Limb (tissue), 2 donors: ENCODE data around the gene NKX2-3.

Experiments used
- DNase-seq, 2 donors: peaks; one replicate each; pipeline ENCODE4 v3.0.0-alpha.2; 2016; ENCODE audit errors: extremely low spot score in 2 of 2

The NKX2-3 gene

DNA sequence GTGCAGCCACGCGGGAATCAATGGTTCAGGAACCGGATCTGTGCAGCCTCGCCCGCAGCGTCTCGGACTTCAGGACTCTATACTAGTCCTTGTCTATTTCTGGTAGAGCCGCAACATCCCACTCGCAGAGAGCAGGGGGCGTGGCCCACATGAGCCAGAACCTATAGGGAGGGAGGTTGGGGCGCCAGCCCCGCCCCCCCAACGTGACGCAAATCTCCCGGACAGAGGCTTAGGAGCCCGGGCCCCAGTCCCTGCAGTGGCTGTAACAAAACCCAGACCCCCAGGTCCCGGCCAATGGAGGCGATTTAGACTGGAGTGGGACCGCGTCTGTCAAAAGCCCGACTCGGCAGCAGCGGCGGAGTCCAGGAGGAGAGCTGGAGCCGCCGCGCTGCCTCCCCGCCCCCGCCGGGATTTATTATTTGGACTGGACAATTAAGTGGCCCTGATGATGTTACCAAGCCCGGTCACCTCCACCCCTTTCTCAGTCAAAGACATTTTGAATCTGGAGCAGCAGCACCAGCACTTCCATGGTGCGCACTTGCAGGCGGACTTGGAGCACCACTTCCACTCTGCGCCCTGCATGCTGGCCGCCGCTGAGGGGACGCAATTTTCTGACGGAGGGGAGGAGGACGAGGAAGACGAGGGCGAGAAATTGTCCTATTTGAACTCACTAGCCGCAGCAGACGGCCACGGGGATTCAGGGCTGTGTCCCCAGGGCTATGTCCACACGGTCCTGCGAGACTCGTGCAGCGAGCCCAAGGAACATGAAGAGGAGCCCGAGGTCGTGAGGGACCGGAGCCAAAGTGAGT lies at the start of gene NKX2-3:
TSS of gene NKX2-3 (plus strand) at position 256 of the 809 bp plus-strand sequence. CDS start at position 446, 190 bp downstream.
- peak; percentile 44 to 74 for DNase-seq

DNA sequence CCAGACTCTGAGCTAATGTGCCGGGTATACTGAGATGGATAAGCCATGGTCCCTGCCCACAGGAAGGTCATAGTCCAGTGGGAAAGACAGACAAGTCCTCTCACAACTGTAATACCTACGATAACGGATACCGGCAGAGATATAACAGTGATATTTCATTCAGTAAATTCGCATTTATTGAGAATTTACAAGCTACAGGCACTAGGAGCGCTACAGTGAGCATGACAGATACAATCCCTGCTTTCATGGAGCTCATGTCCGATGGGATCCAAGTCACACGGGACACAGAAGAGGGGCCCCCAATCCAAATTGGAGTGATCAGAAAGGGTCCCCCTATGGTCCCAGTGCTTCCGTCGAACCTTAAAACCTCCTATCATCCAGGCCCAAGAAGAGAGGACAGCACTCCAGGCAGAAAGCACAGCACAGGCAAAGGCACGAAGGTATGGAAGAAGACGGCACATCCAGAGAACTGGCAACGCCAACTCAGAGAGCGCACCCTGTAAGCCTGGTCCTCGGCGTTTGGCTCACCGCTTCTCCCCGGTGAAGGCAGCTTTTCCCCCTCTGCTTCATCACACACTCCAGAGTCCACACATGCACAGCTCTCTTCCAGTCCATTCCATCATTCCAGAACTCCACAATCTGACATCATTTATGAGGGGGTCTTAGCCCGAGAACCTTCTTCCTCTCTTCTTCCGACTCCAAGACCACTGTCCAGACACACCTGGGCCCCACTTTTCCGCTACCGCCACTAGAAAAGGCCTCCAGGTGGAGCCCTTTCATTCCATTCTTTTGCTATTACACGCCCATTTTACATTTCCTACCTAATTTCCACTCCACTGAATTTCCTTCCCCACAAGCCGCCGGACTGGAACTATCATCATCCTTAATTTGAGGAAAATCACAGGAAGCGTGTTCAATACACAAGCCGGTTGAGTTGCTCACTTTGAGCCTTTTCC lies 47.8 kb upstream of the NKX2-3 start:
- DNase-seq = no peak

DNA sequence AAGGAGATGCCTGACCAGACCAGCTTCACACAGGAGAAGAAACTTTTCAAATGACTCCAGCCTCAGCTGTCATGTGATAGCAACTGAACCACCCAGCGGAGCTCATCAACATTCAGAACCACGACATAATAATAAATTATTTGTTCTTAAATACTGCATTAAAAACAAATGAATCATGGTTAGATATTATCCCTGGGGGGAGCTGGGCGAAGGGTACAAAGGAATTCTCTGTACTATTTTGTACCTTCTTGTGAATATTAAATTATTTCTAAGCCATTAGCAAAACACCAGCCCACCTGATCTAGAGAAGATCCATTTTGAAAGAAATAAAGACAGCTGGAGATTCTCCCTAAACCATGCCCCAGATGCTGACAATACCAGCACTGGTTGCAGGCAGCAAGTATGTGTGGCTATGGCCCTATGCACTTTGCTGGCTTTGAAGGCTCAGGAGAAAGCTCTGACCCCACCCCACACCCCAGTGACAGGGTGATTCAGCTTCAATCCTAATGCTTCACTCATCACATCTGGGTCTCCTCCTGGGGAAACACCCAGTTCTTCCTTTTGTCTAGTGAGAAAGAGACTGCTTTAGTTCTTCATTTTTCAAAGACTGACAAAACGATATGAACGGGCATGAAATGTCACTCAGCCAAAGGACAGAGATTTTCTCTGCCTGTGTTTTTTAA lies 45.5 kb upstream of the NKX2-3 start:
- no peak for DNase-seq

DNA sequence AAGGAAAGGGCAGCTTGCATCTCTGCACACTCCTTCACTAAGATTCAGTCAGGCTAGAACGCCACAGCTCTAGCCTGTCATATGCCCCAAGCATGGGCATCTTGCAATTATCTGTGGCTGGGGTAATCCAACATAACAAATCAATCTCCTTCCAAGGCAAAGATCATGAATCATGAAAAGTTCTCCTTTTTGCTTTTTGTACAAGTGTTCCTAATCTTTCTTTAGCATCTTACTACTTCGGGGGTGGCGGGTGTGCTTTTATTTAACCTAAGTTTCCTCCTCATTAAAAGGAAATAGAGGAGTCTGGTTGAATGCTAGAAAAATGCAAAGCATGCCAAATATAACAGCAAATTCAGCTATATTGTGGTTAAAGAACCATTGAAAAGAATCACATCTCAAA lies 43.5 kb upstream of the NKX2-3 start:
- DNase-seq = no peak

DNA sequence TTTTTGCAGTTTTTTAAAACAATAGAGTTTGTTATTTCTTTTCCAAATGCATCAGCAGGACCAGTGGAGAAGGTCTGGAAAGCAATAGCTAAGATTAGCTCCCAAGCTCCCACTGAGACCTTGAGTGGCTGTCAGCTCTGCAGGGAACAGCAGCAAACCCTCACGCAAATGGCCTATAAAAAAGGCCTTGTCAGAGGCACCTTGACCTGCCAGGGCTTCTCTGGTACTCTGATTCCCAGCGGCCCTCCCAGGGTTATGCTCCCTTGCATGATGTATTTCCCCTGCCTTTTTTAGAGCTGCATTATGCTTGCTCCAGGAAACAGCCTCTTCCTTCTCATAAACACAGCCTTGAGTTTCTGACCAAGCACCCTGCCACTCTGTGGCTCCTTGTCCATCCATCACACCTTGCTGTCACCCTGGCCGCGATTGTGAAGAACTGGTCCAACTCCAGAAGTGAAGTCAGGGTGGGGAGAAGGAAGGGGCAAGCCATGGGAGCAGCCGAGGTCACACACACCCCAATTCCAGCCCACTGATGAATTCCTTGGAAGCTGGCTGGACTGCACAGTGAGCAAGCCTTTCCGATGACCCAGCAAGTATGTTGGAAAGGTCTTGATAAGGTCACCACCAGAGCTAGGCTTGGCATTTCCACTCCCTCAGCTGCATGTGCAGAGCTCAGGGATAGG lies 35.3 kb upstream of the NKX2-3 start:
- no peak for DNase-seq

DNA sequence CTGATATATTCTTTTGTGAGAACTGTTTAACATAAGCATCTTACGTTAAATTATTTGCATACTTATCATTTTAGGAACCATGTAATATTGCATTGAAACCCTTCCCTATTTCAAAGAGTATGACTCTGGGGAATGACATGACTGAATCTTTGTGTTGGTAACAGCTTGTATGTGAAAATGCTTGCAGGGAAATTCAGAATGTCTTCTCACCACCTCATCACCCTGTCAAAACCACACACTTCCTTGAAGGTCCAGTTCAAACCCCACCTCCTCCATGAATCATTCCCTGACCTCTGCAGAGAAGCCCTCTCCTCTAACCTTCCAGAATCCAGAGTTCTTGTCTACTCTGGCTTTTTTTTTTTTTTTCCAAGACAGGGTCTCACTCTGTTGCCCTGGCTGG lies 26.3 kb upstream of the NKX2-3 start:
- DNase-seq = no peak

DNA sequence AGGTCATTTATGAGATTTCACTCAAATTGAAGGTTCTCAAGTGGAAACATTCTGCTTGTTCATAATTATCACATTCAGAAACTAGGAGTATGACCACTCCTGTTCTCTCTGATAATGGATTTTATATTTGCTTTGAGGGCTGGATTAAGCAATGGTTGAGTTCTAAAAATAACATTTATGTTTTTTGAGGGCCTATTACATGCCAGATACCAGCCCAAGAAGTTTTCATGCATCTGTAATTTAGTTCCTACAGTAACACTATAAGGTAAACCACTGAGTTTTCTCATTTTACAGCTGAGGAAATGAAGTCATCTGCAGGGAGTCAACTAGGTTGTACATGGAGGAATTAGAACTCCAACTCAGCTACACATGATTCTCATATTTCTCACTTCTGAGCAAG lies 25.5 kb upstream of the NKX2-3 start:
- no peak for DNase-seq

DNA sequence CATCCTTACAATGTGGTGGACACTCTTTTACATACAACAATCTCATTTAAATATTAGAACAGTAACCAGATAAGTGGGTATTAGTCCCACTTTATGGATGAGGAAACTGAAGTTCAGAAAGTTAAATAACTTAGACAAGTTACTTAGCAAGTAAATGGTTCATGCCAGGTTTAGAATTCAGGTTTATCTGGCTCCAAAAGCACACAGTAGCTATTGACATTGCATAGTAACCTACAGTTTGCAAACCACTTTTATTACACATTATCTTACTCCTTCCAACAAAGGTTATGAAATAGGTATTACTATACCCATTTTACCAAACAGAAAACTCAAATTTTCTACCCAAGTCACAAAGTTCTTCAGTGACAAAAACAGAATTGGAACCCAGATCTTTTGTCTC lies 19.7 kb upstream of the NKX2-3 start:
- DNase-seq = no peak

DNA sequence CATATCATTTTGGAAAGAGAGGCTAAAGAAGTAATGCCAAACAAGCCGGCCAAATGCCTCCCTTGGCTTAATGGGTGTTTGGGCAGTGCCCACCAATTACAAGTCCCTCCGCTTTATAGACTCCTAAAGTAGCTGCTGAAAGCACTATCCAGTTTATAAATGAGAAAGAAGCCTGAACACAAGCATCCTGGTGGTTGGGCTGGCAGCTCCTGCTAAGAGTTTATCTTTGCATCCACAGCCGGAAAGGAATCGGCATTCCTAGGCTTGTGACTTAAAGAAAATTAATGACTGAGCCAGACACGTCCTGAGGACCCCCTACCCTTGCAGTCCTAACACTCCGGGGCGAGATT lies 13.1 kb upstream of the NKX2-3 start:
- DNase-seq = no peak

DNA sequence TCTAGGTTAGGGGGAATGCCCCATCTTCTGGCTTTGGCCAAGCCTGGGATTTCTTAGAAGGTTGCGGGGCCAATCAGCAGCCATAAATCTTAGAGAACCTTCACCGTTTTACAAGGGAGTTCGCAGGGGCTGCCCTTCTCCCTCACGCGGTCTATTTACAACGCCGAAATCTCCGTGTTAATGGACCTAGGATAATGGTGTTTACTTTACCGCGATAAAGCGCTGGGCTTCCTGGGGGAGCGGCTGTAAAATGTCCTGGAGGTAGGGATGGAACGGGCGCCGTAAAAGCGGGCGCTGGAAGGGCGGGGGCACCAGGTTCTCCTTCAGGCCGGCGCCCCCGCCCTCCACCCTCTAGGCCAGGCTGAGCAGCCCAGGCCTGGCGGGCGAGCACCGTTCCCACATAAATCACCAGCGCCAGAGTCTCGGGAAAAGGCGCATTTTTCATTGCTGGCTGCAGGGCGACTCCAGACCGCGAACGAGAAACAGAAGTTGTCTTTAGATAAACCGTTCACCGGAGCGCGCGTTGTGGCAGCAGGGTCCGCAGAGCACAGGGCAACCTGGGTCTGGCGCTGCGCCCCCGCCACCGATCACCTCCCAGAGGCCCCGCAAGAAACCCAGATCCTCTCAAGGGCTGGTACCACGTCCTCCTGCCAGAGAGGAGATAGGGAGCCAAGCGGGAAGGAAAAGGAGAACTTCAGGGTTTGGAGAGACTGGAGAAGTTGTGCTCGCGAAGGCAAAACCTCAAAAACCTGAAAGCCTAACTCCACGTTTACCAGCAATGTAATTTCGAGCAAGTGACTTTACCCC lies 12.5 kb upstream of the NKX2-3 start:
- peak in 1 of 2 donors; percentile 41 for DNase-seq

DNA sequence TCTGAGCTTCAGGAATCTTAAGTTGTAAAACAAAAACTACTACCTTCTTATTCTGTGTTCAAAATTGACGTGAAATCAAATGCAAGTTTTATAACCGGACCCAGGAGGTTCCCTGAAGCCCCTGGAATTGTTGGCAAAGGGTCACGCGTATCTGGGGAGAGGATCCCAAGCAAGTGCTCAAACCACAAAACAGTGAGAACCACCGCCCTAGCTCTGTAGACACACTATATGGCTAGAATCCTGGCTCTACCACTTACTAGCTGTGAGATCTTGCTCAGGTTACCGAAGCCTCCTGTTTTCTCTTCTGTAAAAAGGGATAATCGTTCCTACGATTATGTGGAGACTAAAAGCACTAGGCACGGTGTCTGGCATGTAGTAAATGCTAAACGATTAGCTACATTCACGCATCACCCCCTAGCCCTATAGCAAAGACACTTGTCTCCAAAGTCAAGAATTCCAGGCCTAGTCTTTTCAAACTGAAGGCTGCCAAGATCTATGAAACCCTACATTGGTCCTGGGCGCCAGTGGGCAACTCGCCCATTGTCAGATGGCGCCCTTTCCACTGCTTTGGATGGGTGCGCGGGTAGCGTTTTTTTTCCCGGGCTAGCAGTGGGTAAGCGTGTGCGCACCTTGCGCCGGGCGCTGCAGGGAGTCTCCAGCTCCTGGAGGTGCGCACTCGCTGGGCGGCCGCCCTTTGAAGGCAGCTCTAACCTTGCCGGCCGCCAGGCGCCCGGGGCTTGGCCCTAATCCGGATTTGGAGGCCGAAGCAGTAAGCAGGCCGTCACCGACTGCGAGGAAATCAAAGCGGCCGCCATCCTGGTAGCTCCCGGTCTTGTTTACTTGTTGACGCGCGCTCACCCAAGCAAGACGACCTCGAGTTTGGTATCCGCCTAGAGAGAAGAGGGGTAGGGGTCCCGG lies 11.6 kb upstream of the NKX2-3 start:
- peak in 1 of 2 donors; percentile 34 for DNase-seq

DNA sequence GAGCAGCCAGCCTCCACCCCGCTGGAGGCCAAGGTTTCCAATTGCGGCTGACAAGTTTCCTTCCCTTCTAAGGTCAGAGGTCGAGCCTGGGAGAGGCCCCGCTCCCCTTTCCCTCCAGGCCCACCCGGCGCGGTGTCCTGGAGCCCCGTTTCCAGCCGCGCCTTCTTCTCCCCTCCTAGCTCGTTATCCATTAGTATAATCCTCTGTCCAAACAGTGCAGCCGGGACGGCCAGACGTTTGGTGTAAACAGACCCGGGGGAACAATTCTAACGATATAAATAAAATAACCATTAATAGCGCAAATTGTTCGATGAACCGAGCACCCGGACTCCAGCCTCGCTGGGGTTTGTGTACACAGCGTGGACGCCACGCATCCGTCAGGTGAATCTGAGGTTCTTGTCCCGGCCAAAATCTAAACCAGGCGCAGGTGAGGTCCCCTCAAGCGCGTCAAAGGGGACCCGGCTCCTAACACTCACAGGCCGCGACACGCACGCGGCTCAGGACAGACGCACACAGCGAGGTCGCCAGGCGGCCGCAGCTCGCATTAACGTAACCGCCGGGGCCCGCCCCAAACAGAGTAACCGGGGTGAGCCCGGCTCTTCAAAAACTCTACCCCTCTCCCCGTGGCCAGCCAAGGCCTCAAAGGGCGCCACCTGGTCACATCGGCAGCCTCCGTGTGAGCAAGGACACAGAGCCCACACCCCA lies 10.8 kb upstream of the NKX2-3 start:
- DNase-seq = peak in 1 of 2 donors; percentile 37

DNA sequence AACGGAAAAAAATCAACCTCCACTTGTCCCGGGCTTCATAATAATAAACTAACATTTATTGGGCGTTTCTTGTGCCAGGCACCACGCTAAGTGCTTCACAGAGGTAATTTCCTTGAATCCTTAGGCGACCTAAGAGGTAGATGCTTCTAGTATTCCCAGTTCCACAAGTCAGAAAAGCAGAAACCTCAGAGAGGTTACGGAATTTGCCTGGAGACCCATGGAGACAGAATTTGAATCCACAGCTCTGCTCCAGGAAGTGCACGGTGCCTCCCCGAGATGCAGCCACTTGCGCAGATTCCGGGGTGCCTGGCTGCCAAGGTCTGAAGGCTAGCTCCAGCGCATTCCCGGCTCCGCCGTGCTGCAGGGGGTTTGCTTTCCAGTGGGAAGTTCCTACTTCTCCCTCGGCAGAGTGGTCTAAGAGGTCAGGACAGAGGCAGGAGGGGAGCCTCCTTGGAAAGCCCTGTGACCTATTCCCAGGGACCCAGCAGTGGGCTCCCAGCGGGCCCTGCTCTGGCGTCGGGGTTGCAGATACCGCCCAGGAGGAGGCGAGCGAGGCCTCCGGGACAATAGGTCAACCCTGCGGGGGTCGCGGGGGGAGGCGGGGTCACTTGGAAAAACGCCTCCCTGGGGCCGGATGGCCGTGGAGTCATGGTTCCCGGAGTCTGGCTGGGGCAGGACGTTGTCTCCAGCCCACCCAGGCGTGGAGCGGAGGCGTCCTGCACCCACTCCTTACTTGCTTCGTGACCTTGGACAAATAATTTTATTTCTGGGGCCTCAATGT lies 10.1 kb upstream of the NKX2-3 start:
- peak in 1 of 2 donors; percentile 31 for DNase-seq

DNA sequence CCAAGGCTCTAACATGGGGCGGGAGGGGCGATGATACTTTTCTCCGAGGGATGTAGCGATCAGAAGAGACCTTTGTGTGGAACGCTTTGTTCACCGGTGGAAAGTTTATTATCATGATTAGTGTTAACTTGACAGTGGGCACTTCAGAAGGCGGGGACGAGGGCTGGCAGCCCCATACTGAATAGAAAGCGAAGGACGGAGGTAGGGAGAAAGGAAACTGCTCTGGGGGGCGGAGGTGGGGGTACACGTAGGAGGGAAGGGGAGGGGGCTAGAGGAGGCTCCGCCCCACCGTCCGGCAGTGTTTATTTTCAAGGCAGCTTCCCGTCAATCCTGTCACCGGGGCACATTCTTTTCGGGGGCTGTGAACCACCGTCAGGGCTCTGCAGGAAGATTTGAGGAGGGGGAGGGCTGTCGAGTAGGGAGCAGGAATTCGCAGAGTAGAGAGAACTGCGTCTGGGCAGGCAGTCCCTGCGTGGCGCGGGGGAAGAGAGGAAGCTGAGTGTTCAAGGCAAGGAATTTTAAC lies 9.4 kb upstream of the NKX2-3 start:
- peak in 1 of 2 donors; percentile 36 for DNase-seq

DNA sequence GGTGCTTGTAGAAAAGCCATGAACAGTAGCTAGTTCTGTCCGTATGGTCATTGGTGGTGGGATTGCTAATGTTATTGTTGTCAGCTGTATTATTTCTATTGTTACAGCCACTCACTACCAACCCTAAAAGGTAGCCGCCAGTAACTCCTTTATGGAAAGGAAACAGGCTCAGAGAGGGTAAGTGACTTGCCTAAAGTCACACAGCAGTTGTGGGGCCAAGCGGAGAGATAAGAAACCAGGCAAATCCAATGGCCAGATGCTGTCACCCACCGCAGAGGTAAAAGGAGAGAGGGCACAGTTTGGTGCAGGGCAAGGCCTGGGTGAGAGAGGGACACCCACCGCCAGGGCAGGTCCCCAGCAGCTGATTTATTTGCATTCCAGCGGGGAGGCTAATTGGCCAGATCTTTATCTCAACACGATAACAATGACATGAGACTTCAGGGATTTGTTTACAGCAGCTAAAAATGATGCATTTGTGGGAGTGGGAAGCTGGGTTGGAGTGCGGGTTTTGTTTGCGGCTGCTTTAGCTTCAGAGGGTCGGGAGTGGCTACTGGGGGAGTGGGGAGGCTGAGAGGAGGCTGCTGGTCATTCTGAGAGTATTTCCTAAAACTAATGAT lies 8.6 kb upstream of the NKX2-3 start:
- no peak for DNase-seq

DNA sequence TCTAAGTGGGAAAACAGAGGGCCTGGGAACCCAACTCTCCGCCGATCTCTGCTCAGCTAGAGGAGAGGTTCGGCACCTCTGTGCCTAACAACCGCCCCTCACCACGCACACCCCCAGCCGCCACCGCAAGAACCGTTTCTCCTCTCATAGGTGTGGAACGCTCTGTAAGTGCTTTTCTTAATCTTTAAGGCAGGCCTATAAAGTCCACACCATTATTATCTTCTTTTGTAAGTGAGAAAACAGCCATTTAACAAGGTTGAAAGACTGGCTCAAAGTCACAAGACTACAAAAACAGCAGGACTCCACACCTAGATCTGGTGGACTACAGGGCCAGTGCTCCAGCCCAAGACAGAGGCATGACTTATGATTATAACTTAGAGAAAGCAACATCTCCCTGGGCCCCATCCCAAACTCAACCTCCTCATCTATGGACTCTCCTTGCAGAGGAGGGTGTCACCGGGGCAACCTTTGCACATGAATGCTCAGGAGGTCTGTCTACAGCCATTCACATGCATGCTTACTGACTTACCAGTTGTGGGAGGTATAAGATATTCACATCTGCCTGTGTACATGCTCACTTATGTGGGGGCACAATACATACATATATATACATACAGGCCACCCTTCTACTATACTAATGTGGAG lies 7.9 kb upstream of the NKX2-3 start:
- DNase-seq = no peak

DNA sequence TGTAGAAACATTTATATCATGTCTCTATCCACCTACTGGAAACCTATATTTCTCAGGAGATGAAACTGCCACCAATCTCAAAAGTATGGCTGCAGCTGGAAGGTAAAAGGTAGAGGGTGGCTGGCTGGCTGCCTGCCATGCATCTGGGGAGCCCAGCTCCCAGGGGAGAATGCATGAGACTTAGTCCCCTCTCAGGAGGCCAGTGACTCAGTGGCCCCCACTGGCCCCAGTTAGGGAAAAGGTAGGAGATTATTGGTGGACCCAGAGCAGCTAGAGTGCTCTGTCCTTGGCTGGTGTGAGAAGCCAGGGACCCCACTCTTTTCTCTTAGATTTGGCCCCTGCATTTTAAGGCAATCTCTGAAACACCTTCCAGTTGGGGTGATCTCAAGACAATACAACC lies 6.8 kb upstream of the NKX2-3 start:
- DNase-seq = no peak
